Measurements from ENCODE around the gene PARL. TPM values are rescaled to one million over a fixed set of nuclear protein-coding genes. Genes with fewer than 3 reads are reported as not detected.

Gene PARL
- total and polyA plus RNA-seq, 2 donors (not counting 1 experiment from before 2014, with no cell fraction given), result 23.5 to 46.7 TPM

DNA sequence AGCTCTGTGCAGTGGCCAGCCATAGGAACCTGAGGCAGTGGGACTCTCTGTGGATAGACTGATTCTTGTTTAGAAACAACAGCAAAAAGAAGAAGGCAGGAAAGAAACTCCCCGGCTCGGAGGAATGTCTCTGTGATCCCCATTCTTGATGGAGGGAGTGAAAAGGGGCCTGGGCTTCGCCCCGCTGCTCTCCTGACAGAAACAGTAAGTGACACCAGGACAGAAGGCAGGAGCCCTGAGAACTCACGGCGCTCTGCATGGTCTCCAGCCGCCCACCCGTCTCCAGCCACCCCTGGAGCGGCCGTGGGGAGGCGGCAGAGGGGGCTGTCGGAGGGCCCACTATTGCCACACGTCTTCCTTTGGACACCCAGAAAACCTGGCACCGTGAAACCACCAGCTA lies 35.7 kb upstream of the PARL start:
- intact Hi-C loops (cut with micrococcal nuclease), result no loop called here
- Histone ChIP-seq H3K4me3 (ENCODE audit: control extremely low read depth in 1 of 5, extremely low read depth in 1 of 5, insufficient read depth in 1 of 5, low read depth in 2 of 5, low read length in 4 of 5) (no peak overlapping the region), H2AFZ (ENCODE audit: insufficient read depth, low read depth, low read length, poor library complexity, severe bottlenecking) (no peak overlapping the region), H3K9ac (ENCODE audit: low read length) (no peak overlapping the region), H3K27me3 (replicated peaks in 1 of 4; ENCODE audit: control extremely low read depth in 1 of 4, control insufficient read depth in 3 of 4, insufficient read depth in 4 of 4, low read length in 3 of 4) (no peaks in the 10 kb centered on the region), H3K4me2 (replicated peaks; ENCODE audit: low read depth, low read length, poor library complexity, severe bottlenecking) (no peak overlapping the region), H3K36me3 (replicated peaks in 1 of 2; ENCODE audit: control extremely low read depth in 1 of 2, control insufficient read depth in 1 of 2, extremely low read depth in 1 of 2, insufficient read depth in 2 of 2, low read length in 1 of 2) (peaks cover 0 to 12% of the 10 kb centered on the region in 2 experiments), H4K20me1 (ENCODE audit: control insufficient read depth, insufficient read depth, low read length, poor library complexity, severe bottlenecking) (no peaks in the 10 kb centered on the region), H3K9me3 (ENCODE audit: control extremely low read depth in 1 of 3, control insufficient read depth in 2 of 3, insufficient read depth in 1 of 3, low read length in 2 of 3) (no peaks in the 10 kb centered on the region), H3K27ac (ENCODE audit: low read length in 2 of 2) (no peak overlapping the region), H3K4me1 (ENCODE audit: control insufficient read depth in 2 of 2, insufficient read depth in 2 of 2, low read length in 2 of 2) (no peaks in the 10 kb centered on the region), H3K79me2 (ENCODE audit: control insufficient read depth, insufficient read depth, low read length) (no peaks in the 10 kb centered on the region)
- H3K27ac Mint-ChIP-seq, result no peak overlapping the region
- H3K27me3 Mint-ChIP-seq, result no peaks in the 10 kb centered on the region
- H3K4me3 Mint-ChIP-seq, result no peak overlapping the region
- ATAC-seq (ENCODE audit: low read depth), result no peak
- POLR2A ChIA-PET, result no interaction called here
- no peak for DNase-seq
- CTCF ChIA-PET, result no interaction called here
- H3K9me3 Mint-ChIP-seq (ENCODE audit: insufficient read depth), result no peaks in the 10 kb centered on the region
- no peaks in the 10 kb centered on the region for H3K4me1 Mint-ChIP-seq
- WGBS (ENCODE audit: insufficient coverage), result 92% methylated on average over 13 of the region's 14 CpGs
- no peak for TF ChIP-seq EZH2 (IDR thresholded peaks at IDR 0.05; ENCODE audit: borderline replicate concordance, insufficient read depth, low read depth, low read length, poor library complexity, severe bottlenecking)
- TF ChIP-seq, protein P1, sequence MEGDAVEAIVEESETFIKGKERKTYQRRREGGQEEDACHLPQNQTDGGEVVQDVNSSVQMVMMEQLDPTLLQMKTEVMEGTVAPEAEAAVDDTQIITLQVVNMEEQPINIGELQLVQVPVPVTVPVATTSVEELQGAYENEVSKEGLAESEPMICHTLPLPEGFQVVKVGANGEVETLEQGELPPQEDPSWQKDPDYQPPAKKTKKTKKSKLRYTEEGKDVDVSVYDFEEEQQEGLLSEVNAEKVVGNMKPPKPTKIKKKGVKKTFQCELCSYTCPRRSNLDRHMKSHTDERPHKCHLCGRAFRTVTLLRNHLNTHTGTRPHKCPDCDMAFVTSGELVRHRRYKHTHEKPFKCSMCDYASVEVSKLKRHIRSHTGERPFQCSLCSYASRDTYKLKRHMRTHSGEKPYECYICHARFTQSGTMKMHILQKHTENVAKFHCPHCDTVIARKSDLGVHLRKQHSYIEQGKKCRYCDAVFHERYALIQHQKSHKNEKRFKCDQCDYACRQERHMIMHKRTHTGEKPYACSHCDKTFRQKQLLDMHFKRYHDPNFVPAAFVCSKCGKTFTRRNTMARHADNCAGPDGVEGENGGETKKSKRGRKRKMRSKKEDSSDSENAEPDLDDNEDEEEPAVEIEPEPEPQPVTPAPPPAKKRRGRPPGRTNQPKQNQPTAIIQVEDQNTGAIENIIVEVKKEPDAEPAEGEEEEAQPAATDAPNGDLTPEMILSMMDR (IDR thresholded peaks at IDR 0.05), result no peak

DNA sequence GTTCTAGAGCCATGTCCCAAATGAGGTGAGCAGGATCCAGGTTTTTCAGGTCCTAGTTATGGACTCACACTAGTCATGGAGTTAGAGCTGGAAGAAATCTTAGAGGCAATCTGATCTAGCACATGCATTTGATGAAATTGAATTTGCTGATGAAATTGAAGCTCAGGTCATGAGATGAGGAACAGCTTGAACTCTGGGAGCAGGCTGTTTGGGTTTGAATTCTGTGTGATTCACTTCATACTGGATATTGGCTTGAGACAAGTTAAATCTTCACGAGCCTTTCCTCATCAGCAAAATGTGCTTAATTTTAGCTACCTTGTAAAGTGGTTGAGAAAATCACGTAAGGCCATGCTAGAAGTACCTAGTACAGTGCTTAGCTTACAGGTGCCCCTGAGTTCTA lies 33.5 kb upstream of the PARL start:
- H4K20me1 ChIP-seq (ENCODE audit: control insufficient read depth, insufficient read depth, low read length, poor library complexity, severe bottlenecking), result no peaks in the 10 kb centered on the region
- no peak for TF ChIP-seq EZH2 (IDR thresholded peaks at IDR 0.05; ENCODE audit: borderline replicate concordance, insufficient read depth, low read depth, low read length, poor library complexity, severe bottlenecking)
- TF ChIP-seq, protein P1 (IDR thresholded peaks at IDR 0.05), result no peak
- H2AFZ ChIP-seq (ENCODE audit: insufficient read depth, low read depth, low read length, poor library complexity, severe bottlenecking), result no peak overlapping the region
- H3K9ac ChIP-seq (ENCODE audit: low read length), result no peak overlapping the region
- Mint-ChIP-seq H3K4me1 (no peaks in the 10 kb centered on the region), H3K9me3 (ENCODE audit: insufficient read depth) (no peaks in the 10 kb centered on the region), H3K27me3 (no peaks in the 10 kb centered on the region), H3K4me3 (no peak overlapping the region), H3K27ac (no peak overlapping the region)
- no peak overlapping the region for H3K4me2 ChIP-seq (replicated peaks; ENCODE audit: low read depth, low read length, poor library complexity, severe bottlenecking)
- ChIA-PET POLR2A (interaction anchor here (0.5 kb wide), 1 partner anchor 140 kb away, joined by 6 read pairs; no protein-coding TSS in a partner anchor), CTCF (no interaction called here)
- H3K36me3 ChIP-seq (replicated peaks in 1 of 2; ENCODE audit: control extremely low read depth in 1 of 2, control insufficient read depth in 1 of 2, extremely low read depth in 1 of 2, insufficient read depth in 2 of 2, low read length in 1 of 2), result peaks cover 0 to 6% of the 10 kb centered on the region in 2 experiments
- intact Hi-C loops (cut with micrococcal nuclease), result no loop called here
- H3K27ac ChIP-seq (ENCODE audit: low read length in 2 of 2), result no peak overlapping the region
- 81% methylated on average over 2 of the region's 2 CpGs for WGBS (ENCODE audit: insufficient coverage)
- ATAC-seq (ENCODE audit: low read depth) (no peak), DNase-seq (no peak)
- no peak overlapping the region for H3K4me3 ChIP-seq (ENCODE audit: control extremely low read depth in 1 of 5, extremely low read depth in 1 of 5, insufficient read depth in 1 of 5, low read depth in 2 of 5, low read length in 4 of 5)
- H3K9me3 ChIP-seq (ENCODE audit: control extremely low read depth in 1 of 3, control insufficient read depth in 2 of 3, insufficient read depth in 1 of 3, low read length in 2 of 3), result no peaks in the 10 kb centered on the region
- no peaks in the 10 kb centered on the region for H3K4me1 ChIP-seq (ENCODE audit: control insufficient read depth in 2 of 2, insufficient read depth in 2 of 2, low read length in 2 of 2)
- H3K27me3 ChIP-seq (replicated peaks in 1 of 4; ENCODE audit: control extremely low read depth in 1 of 4, control insufficient read depth in 3 of 4, insufficient read depth in 4 of 4, low read length in 3 of 4), result no peaks in the 10 kb centered on the region
- H3K79me2 ChIP-seq (ENCODE audit: control insufficient read depth, insufficient read depth, low read length), result no peaks in the 10 kb centered on the region
